Measurements from ENCODE around the gene TEX22.

Gene TEX22

DNA sequence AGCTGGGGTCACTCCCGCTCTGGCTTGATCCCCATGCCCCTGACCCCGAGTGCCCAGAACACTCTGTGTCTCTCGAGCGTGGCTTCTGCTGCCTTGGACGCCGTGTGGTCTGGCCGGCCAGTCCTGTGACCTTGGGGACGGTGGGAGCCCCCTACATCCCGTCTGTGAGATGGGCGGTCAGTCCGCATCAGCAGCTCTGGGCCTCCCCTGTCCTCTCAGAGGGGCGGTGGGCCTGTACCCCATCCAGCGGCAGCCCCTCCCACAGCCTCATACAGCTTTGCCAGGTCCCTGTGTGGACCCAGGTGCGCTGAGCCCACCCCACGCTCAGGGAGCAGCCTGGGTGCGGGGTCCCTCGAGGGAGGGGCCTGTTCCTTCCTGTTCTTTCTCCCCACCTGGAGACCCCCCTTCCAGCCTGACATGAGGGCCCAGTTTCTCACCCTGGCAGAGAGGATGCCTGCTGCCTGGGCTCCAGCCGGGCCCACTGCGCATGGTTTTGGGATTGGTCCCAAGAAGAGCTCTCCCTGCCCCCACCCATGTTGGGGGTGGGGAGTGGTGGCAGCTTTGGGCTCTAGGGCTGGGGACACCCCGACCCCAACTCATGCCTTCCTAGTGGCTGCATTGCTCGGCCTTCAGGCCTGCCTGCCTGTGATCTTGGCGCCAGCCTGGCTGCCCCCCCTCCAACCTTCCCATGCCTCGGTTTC is 22.8 kb downstream of the TEX22 start:
- DNase-seq (ENCODE audit: low spot score), result peak; percentile 52

DNA sequence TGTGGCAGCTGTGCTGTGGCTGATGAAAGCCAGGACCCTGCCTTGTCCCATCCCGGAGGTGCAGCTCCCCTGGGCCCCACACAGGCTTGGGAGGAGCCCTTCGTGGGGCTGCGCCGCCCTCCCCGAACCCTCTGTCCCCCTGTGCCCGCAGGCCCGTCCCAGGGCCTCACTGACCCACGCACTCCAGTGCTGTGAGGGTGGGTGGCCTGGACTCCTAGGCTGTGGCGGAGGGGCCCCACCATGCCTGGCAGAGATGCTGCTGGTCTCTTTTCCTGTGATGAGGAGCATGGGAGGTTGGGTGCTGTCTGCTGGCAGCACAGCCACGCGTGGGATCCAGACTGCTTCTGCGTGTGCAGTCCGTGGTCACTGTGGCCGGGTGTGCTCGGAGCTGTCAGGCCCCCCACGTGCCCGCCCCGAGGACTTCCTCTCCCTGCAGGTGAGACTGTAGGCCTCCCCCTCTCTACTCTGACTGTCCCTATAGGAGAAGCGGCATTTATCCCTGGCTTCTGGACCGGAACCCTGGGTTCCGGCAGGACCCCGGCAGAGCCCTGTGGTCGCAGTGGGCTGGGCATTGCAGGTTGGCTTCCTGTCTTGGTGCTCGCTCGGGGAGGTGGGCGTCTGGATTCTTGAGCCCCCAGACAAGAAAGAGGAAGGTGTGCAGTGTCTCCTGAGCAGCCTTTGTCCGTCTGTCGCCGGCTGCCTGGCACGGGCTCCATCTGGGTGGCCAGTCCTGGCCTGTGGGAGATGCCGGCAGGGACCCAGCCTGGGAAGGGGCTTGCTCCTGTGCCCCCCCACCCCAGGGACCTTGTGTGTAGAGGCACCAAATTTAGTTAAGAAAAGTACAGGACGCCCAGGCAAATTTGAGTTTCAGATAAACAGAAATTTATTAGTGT is 23.6 kb downstream of the TEX22 start:
- peak; percentile 39 for DNase-seq (ENCODE audit: low spot score)

DNA sequence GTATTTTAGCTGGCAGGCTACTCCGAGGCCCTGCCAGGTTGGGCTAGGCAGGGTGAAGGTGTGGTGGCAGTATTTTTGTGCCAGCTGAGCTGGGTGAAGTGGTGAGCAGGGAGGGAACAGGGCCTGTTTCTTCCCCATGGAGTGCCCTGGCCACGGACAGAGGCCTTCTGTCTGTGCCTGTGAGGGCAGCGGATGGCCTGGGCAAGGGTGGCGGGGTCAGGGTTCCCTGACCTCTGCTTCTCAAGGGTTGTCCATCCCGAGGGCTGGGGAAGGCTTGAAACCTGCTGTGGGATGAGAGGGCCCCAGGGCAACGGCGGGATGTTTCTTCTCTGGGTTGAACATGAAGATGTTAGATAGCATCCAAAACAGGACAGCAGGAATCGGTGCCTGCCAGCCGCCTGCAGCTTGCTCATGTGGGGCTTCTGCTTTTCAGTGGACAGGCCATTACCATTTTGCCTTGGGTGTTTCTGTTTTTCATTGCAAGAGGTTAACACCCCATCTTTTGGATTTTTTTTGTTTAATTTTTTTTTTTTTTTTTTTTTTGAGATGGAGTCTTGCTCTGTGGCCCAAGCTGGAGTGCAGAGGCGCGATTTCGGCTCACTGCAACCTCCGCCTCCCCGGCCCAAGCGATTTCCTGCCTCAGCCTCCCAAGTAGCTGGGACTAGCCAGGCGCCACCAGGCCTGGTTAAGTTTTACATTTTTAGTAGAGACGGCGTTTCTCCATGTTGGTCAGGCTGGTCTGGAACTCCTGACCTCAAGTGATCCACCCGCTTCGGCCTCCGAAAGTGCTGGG is 24.6 kb downstream of the TEX22 start:
- no peak for DNase-seq (ENCODE audit: low spot score)

DNA sequence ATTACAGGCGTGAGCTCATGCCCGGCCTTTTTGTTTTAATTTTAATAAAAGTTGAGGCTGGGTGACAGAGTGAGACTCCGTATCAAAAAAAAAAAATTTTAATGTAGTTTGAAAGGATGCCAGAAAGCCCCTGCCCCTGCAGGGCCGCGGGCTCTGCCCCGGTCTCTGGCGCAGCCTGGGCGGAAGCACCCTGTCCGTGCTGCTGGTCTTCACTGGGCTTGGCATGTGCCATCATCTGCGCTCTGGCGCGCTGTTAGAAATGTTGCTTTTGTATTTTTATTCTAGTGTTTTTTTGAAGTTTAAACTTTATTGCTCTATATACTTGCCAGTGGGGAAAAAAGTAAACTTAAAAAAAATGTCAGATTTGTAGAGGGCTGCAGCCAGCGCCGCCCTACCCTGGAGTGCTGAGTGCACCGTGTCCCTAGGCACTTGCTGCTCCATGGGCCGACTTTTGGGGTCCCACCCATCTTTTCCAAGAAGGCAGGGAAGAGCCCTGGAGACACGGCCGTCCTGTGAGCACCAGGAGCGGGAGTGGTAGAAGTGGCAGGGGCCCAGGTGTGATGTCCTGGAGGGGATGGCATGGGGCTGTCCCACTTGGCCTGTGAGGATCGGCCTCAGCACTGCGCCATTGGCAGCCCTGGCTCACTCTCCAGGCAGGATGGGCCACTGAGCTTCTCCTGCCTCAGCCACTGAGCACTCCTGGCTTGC is 25.3 kb downstream of the TEX22 start:
- no peak for DNase-seq (ENCODE audit: low spot score)

DNA sequence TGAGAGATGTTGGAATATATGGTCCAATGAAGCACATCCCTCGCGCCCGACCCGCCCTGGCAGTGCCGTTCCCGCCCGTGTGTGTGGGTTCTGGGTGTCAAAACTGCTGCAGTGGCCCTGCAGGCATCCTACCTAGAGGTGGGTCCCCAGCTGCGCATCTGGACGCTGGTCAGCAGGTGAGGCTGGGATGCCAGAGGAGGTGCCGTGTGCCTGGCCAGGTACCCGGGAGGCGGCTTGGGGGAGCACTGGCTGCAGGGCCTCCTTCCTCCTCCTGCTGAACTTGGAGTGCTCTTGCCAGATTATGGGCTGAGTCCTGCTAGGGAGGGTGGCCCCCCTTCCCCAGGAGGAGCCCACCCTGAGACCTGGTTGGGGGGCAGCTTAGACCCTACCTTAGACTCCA is 26.5 kb downstream of the TEX22 start:
- no peak for DNase-seq (ENCODE audit: low spot score)

DNA sequence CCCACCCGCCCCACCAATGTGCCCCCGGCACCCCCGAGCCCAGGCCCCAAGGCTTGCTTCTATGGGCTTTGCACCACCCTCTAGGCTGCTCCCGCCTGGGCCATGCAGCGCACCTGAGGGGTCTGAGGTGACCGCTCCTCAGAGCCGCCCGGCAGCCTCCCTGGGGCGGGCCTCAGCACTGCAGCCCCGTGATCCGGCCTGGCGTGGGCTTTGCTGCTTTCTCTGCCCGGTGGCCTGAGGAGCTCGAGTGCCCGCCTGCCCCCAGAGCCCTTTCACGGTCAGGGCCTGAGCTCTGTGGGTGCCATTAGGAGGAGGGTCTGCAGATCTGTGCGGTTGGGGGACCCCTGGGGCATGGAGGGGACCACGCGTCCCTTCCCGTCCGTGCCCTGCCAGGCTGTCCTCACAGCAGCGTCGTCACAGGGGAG is 27.5 kb downstream of the TEX22 start:
- DNase-seq (ENCODE audit: low spot score), result peak; percentile 34

DNA sequence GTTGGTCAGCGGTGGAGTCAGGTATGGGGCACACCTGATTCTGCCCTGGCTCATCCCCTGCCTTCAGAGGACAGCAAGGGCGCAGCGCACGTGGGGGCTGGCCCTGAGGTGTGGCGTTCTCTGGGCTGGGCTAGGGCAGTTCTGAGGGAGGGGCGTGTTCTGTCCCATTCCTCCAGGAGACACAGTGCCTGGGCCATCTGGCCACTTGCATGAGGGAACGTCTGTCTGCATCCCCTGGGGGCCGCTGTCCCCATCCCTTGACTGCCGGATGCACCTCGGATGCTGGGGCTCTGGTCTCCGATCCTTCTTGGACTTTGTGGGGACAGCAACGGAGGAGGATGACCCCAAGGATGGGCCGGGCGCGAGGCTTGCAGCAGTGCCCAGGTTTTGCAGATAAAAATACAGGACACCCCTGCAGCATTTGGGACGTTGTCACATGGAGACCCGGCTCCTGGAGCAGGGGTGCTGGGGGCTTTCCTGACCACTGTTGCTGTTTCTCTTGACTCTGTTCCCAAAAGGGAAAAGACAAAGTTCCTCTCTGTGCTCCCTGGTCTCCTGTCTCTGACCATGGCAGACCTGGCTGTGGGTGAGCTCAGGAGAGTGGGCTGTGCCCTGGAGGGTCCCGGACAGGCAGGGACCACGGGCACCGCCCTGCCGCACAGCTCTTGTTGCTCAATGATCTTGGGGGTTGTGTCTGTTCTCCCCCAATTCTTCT is 28.2 kb downstream of the TEX22 start:
- peak; percentile 37 for DNase-seq (ENCODE audit: low spot score)

DNA sequence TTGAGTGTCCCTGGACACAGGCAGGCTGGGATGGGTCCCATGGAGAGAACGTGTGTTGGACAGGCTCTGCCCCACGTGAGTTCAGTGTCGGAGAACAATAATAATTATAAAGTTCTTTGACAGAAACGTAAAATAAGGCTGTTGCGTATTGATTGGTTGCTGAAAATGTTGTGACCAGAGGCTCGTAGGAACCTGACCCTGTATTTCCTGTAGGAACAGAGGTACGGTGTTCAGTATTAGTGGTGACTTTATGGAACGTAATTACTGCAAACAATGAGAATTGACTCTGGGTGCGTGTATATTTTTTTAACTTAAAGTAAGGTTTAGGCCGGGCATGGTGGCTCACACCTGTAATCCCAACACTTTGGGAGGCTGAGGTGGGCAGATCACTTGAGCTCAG is 29.1 kb downstream of the TEX22 start:
- DNase-seq (ENCODE audit: low spot score), result no peak

DNA sequence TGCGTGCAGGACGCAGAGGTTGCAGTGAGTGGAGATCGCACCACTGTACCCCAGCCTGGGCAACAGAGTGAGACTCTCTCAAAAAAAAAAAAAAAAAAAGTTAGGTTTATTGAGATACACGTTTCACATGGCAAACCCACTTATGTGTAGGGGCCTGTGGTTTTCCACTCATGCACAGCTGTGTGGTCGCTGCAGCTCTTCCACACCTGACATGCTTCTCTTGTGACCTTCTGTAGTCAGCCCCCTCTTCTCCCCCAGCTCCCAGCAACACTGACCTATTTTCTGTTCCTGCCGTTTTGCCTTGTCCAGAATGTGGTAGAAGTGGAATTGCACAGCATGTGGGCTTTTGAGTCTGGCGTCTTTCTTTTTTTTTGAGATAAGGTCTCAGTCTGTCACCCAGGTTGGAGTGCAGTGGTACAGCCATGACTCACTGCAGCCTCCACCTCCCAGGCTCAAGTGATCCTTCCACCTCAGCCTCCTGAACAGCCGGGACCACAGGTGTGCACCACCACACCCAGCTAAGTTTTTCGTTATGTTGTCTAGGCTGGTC is 29.7 kb downstream of the TEX22 start:
- DNase-seq (ENCODE audit: low spot score), result no peak

DNA sequence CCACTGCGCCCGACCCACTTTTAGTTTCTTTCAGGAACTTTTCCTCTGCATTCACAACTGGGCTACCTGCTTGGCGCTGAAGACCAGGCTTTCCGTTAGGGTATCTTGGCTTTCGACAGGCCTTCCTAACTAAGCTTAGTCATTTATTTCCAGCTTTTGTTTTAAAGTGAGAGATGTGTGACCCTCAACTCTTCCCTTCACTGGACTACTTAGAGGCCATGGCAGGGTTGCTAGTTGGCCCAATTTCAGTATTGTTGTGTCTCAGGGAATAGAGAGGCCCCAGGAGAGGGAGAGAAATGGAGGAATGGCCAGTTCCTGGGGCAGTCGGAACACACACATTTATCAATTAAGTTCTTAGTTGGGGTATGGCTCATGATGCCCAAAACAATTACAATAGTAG is 31.7 kb downstream of the TEX22 start:
- DNase-seq (ENCODE audit: low spot score), result no peak

DNA sequence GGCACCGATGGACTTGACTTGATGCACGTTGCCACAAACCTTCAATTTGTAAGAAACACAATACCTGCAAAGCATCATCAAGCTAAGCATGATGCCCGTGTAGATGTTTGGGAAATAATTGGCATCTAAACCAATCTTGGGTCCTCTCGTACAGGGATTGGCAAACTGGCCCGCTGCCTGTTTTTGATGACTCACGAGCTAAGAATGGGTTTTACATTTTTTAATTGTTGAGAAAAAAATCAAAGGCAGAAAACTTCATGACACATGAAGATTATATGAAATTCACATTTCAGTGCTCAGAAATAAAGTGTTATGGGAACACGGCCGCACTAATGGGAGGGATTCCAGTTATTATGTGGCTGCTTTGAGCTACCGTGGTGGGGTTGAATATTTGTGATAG is 32.2 kb downstream of the TEX22 start:
- no peak for DNase-seq (ENCODE audit: low spot score)

DNA sequence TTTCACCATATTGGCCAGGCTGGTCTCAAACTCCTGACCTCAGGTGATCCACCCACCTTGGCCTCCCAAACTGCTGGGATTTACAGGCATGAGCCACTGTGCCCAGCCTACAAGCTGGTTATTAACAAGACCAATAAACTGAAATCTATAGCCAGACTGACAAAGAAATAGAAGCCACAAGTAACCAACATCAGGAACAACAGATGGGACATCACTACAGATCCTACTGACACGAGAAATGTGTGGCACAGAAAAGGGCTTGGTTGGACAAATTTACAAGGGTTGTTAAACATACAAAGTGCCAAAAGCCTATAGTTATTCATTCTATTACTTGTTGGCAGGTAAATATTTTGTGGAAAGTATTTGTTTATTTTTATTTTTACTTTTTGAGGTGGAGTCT is 32.9 kb downstream of the TEX22 start:
- DNase-seq (ENCODE audit: low spot score), result no peak

DNA sequence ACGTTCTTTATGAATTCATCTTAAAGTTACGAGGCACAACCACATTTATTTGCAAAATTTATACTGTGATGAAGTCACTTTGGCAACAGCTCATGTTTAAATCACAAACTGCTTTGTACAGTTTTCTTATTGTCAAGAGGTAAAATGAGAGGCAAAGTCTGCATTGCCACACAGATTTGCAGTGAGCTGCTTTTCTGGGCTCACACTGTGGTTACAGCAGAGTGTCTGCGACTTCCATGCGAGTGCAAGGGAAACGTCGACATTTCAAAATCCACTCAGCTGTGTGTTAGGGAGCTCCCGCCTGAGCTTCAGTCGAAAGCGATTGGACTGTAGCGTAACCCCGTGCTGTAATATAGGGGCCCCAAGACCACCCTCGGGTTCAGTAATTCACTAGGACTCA is 34.3 kb downstream of the TEX22 start:
- DNase-seq (ENCODE audit: low spot score), result no peak

DNA sequence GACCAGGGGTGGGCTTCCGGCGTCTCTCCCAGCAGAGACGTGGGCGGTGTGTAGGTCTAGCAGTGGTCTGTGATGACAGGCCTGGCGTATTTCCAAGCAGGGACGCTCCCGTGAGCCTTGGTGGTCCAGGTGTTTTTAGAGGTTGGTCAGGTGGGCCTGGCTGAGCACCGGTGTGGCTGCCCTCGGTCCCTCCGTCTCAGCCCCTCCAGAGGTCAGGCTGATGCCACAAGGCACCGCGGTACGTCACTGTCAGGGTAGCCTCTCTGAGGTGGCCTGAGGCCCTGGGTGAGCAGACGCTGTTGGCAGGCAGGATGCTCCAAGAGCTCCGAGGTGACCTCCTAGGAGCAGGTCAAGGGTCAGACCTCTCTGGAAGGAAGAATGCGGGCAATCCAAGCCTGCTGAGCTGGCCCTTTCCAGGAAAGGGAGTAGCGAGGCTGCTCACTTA is 34.8 kb downstream of the TEX22 start:
- DNase-seq (ENCODE audit: low spot score), result no peak

DNA sequence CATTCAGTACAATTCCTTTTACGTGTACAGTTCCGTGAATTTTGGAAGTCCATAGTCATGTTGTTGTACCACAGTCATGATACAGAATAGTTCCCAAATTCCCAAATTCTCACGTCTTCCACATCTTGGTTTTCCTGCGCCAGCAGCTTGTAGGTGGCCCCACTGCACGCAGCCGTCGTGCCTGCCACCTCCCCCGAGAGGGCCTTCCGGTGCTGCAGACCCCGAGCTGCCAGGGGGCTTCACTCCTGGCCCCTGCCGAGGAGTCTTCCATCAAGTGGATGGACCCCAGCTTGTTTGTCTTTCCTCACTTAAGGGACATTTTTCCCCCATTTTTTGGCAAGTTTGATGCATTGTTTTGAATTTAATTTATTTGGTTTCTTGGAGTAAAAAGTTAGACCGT is 38.1 kb downstream of the TEX22 start:
- no peak for DNase-seq (ENCODE audit: low spot score)

DNA sequence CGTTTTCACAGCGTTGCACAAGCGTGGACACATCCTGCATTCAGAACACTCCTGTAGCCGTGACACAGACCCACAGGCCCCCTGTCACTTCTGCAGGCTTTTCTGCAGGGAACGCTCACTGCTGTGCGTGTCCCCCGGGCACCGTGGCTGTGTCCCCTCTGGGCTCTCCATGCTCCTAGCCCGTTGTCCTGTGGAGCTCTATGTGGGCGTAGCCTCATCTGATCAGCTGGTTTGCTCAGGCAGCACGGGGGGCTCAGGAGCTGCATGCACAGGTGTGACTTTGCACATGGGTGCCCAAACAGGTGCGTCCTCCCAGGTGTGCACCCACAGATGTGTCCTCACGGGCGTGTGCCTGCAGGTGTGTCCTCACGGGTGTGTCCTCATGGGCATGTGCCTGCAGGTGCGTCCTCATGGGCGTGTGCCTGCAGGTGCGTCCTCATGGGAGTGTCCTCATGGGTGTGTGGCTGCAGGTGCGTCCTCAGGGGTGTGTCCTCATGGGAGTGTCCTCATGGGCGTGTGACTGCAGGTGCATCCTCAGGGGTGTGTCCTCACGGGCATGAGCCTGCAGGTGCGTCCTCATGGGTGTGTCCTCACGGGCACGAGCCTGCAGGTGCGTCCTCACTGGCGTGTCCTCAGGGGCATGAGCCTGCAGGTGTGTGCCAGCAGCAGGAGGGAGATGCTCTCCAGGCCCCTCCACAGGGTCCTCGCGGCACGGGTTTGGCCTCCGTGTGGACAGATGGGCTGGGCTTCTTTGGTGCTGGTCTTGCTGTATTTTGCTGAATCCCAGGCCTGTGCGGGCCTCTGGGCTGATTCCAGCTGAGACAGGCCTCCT is 38.8 kb downstream of the TEX22 start:
- no peak for DNase-seq (ENCODE audit: low spot score)

DNA sequence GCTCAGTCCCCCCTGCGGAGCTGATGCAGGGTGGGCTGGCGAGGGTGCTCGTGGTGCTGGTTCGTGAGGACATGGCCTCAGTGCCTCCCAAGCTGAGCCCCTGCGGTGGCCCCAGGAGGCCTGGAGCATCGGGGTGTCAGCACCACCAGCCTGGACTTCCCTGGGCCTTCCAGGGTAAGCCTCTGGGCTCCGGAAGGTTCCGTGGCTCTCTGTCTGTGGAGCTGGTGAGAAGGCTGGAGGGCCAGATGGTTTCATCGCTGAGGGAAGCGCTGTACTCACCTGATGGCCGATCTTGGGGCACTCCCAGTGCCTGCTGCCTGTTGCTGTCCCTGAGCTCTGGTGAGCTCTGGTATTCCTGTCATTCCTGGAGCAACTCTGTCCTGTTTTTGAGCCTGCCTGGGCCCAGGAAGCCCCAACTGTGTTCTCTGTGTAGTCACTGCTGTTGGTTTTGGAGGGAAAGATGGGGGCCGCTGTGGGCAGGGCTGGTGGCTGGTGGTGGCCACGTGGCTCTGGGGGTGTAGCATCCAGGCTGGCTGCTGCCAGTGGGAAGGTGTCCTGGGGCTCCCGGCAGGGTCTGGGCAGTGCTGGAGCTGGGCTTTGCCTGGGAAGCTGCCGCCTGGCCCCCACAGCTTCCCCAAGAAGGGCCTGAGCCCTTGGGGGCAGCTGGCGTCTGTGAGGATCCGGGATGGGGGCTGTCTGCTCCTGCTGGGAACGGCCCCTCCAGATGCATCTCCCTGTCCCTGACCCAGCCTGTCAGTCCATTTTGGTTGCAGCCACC is 39.6 kb downstream of the TEX22 start:
- no peak for DNase-seq (ENCODE audit: low spot score)

DNA sequence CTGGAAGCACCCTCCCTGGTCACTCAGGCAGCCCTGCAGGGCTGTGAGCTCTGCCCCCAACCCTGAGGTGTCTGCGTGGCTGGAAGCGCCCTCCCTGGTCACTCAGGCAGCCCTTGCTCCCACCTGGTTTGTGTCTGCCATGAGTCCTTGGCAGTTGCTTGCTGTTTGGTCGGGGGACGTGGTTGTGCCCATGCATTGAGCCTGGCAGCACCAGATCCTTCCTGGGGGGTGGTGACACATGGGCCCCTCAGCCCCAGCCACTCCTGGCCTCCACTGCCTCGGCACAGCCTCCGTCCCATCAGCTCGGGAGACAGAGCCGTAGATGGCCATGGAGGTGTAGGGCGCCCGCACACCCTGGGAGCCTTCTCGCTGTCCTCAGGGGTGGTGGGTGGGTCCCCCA is 40.8 kb downstream of the TEX22 start:
- DNase-seq (ENCODE audit: low spot score), result no peak
